HG03457 (cell line): Measurements from ENCODE around the gene SCARB1.

ENCODE experiments used
- ATAC-seq: cut with Tn5 transposase; IDR thresholded peaks from one replicate; pipeline ENCODE4 v1.9.1; 2021; ENCODE audit warnings: moderate number of reproducible peaks; ENCODE audit not compliant: unreplicated experiment

SCARB1 gene

DNA sequence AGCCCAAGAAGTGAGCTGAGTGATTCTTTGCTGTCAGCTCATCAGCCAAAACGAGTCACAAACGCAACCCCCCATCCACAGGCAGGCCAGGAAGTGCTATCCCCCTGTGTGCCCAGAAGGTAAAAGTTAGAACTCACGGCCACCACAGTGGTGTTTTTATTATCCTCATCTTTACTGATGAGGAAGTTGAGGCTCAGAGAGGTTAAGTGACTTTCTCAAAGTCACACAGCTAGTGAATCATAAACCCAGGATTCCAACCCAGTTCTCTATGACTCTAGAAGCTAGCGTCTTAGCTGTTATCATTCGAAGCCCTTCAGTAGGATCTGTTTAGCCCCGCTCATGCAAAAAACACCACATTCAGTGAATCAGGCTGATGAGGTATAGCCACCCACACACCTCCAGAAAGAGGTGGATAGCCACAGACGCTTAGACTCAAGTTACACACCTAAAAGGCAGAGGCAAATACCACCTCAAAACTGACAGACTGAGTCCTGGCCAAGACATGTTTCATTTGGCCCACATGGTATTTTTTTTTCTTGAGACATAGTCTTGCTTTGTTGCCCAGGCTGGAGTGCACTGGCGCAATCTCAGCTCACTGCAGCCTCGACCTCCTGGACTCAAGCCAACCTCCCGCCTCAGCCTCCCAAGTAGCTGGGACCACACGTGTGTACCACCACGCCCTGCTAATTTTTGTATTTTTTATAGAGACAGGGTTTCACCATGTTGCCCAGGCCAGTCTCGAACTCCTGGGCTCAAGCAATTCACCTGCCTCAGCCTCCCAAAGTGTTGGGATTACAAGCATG is 100.7 kb downstream of the SCARB1 start:
- no peak for ATAC-seq

DNA sequence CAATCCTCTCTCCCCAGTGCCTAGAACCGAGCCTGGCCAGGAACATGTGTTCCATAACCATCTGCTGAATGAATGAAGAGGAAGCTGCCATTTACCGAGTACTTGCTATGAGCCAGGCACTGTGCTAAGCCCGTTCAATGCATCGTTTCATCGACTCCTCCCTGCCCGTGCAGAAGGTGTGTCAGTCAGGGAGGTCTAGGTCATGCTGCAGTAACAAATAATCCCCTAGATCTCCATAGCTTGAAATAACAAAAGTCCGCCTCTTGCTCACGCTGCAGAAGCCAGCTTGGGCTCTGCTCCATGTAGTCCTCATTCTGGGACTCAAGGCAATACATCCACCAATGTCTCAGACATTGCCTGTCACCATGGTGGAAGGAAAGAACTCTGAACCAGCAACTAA is 101.3 kb downstream of the SCARB1 start:
- ATAC-seq = no peak

DNA sequence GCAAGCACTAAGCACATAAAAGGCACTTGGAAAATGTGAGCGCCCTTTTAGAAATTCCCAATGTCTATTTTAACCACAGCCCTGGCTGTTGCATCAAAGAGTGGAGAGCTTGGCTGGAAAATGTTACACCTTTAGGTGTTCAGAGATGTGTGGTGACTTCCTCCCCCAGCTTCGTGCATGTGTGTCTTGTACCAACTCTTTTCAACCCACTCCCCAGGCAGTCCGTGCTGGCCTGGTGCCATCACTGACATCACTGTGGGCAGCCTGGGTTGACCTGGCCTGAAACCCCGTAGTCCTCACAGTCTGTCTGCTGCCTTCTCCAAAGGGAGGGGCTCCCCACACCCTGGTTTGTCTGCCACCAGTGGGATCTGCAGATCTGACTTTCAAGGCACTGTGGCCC is 101.8 kb downstream of the SCARB1 start:
- no peak for ATAC-seq

DNA sequence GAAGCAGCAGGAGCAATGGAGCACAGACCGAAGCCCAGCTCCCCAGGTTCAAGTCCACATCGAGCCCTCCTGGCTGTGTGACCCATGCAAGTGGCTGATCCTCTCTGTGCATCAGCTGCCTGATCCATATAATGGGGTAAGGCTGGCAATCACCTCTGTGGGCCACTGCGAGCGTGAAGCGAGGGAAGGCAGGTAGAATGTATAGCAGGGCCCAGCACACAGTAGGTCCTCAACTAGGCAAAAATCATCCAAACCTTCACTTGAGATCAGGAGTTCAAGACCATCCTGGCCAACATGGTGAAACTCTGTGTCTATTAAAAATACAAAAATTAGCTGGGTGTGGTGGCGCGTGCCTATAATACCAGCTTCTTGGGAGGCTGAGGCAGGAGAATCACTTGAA is 102.6 kb downstream of the SCARB1 start:
- no peak for ATAC-seq

DNA sequence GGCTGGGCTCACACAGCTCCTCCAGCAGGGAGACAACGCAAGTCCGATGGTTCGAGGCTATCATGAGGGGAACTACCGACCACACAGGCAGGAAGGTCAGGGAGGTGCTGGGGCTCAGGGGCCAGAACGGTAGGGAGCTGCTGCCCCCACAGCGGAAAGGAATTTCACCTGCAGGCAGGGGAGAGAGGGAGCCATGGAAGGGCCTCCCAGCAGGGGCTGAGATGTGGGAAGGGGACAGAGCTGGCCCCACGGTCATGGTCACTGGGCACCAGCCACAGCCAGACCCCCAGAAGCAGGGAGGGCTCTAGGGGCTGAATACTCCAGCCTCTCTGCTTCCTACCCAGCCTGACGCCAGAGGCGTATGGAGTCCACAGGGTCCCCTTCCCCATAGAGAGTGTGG is 103.1 kb downstream of the SCARB1 start:
- ATAC-seq = no peak

DNA sequence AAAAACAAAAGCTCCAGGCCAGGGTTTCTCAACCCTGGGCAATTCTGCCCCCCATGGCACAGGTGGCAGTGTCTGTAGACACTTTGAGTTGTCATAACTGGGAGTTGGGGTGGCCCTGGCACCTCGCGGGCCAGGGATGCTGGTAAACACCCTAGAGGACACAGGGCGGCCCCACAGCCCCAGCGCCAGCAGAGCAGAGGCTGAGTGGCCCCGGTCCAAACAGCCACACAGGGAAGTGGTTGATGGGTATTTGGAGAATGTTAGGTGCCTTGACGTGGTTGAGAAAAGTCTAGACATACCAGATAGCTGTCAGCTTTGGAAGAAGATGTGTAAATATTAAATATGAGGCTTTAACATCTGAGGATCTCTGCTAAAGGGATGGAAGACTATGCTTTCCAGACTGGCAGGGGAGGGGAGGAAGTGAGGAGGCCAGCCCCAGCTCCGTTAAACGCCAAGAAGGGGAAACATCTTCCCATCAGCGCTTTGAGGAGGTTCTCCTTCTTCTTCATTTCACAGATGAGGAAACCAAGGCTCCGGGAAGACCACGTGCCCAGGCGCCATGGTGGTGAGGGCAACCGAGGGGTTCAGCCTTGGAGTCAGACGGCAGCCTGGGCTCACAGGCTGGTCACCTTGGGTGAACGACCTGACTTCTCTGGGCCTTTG is 103.7 kb downstream of the SCARB1 start:
- no peak for ATAC-seq

DNA sequence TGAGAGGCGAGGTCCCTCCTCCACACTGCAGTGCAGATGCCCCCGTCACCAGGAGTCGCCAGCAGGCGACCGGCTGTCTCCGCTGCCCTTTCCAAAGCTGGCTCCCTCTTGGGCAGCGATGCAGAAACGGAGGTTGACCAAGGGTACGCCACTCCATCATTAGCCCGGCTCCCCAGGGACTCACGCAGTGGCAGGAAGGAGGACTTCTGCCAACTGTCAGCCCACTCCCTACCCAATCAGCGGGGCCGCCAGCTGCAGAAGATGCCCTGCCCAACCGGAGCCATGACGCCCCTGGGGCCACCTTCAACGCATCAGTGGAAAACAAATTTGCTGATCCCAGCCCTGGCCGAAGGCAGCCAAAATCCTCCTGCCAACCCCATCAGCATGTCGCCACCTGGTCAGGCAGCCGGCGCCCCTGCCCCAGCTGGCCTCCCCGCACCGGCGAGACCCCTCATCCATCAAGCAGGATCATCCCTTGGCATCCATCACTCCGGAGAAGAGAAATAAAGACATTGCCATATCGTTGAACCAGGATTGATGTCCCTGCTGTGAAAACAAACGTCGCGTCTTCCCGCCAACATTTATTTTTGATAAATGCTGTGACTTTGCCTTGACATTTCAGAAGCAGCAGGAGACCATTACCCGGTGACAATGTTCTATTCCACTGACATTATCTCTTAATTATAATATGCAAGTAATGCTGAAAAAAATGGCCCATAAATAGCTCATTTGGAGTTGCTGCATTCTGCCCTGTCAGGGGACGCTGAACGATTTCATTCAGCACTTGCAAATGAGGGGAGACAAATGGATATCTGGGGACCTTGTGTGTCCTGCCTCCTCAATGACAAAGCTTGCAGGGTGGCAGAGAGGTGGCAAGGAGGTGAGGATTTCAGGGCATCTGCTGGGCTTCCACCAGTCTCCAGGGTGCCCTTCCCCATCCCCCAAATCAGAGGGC is 105.1 kb downstream of the SCARB1 start:
- ATAC-seq = no peak

DNA sequence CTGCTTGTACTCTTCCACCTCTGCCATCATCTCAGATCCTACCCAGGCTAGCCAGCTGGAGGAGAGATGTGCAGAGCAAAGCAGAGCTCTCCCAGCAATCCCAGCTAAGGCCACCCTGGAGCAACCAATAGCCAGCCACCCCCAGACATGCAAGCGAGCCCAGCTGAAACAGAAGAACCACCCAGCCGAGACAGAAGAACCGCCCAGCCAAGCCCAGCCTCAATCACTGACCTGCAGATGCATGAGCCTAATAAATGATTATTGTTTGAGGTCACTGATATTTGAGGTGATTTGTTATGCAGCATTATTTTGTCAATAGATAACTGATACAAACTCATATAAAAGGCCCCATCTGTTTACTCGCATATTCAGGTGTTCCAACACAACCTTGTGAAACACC is 106.3 kb downstream of the SCARB1 start:
- ATAC-seq = no peak

DNA sequence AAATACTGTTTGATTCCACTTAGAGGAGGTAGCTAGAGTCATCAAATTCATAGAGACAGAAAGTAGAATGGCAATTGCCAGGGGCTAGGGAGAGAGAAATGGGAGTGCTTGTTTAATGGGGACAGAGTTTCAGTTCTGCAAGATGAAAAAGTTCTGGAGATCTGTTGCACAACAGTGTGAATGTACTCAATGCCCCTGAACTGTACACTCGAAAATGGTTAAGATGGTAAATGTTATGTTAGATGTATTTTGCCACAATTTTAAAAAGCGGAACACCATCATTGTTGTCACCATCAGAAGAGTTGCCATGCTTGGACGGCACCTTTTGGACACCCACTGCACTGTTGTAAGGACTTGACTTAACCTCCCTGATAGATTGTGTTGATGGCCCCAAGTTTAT is 106.9 kb downstream of the SCARB1 start:
- ATAC-seq = no peak

DNA sequence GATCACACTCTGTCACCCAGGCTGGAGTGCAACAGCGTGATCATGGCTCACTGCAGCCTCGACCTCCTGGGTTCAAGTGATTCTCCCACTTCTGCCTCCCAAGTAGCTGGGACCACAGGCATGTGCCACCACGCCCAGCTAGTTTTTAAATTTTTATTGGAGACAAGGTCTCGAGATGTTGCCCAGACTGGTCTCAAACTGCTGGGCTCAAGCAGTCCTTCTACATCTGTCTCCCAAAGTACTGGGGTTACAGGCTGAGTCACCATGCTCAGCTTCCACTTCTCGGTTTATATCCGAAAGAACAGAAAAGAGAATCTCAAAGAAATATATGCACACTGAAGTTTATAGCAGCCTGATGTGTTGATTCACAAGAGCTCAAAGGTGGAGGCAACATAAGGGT is 107.5 kb downstream of the SCARB1 start:
- no peak for ATAC-seq

DNA sequence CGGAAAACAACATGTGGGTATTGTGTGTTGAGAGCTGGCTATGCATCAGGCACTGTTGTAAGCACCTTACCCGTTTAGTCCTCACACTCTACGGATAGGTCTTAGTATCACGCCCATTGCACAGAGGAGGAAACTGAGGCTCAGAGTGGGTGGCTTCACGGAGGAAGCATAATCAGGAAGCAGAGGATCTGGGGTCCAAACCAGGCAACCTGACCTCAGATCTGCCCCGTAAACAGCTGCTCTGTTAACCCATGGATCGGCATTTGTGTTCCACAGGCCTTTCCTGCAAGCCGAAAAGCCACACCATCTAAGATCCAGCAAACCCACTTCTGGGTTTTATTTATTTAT is 107.9 kb downstream of the SCARB1 start:
- no peak for ATAC-seq

DNA sequence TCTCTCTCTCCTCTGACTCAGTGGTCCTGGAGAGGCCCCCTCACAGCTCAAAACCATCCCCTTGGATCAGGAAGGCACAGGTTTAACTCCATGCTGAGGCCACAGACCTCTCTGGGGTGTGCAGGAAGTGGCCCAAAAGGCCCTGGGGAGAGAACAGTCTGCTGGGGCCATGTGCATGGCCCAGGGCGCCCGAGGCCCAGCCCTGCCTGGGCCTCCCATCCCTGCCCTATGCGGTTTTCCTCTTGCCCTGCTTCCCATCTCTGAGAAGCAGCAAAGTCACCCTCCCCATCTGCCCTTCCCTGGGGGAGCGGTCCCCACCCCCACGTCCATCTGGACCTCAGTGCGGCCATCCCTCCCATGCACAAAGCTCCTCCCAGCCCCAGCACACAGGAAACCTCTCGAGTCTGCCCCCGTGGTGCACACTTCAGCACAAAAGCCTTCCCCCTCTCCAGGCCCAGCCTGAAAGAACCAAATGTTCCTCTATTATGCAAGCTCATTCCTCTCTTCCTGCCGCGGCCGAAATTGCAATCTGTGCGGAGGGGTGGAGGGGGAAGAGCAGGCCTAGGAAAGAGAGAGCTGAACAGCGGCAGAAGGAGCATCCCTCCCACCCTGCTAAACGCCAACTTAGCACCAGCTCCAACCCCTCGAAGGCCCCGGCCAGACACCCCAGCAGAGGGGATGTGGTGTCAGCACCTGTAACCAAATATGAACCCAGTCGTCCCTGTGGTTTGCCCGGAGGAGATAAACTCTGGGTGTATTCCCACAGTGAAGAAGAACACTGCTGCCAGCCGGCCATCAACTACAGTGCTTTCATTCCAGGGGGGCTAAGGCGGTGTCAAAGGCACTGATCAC is 108.5 kb downstream of the SCARB1 start:
- ATAC-seq = no peak

DNA sequence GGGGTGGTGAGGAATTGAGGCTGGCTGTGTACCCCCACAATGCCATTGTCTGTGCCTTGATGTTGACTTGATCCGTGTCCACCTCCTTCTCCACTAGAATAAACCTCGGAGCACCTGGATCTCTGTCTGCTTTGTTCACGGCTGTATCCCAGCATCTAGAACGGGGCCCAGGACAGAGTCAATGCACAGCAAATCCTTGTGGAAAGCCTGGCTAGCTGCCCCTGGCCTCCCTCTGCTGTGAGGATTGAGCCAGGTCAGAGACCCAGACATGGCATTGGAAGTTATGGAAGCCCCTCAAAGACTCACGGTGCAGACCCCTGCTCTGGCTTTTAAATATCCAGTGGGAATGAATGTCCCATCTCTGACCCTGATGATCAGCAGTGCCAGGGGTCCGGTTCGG is 109.2 kb downstream of the SCARB1 start:
- ATAC-seq = no peak

DNA sequence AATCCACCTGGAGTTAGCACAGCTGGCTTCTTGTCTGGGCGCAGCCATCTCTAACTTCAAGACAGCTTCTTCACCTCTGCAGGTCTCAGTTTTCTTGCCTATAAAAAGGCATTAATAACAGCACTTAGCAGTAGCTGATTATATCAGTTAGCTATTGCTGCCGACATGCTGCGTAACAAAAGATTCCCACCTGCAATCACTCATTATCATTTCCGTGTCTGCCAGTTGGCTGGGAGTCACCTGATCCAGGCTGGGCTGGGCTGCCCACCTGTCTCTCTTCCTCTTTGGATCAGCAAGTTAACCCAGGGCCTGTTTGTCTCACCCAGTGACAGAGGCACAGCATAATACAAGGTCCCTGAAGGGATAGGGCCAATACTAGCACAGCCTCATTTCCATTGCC is 109.7 kb downstream of the SCARB1 start:
- no peak for ATAC-seq

DNA sequence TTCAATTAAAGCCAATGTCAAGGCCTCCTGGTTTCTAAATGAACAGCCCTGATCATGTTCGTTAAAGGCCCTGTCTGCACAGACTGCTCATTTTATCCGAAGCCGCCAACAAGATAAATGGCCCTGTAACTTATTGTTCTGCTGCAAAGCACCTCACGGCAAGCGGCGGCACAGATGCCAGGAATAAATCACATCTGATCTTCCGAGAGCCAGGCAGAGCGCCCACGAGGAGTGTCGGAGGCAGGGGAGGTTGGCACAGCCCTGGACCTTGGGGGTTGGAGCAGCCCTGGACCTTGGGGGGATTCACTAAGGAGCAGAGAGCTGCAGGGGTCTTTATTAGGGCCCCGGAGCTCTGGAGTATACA is 110.5 kb downstream of the SCARB1 start:
- ATAC-seq = no peak

DNA sequence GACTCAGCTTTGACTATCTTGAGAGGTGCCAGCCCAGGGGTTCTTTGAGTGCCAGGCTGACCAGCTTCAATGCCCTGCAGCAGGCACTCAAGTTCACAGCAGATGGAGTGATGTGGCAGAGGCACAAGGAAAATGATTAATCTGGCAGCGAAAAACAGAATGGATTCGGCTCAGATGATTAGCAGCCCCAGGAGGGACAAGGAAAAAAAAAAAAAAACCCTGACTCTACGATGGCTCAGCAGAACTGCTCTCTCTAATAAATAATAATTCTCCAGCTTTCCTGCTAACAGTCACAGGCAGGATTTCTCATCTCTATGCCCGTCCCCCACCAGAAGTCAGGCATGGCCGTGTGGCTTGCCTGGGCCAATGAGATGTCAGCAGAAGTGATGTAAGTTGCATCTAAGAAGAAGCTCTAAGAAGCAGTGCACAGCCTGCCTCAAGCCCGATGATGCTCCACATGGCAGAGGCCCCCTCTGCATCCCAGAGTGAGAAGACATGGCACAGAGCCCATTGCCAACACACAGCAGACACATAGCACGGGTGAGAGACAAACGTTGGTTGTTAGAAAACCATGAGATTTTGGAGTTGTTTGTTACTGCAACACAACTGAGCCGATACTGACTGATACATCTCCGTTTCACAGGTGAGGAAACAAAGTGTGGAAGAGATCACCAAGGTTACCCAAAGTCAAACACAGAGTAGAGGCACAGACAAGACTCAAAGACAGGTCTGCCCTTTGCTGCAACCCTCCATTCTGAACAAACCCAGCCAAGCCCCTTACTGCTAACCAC is 111.0 kb downstream of the SCARB1 start:
- no peak for ATAC-seq

DNA sequence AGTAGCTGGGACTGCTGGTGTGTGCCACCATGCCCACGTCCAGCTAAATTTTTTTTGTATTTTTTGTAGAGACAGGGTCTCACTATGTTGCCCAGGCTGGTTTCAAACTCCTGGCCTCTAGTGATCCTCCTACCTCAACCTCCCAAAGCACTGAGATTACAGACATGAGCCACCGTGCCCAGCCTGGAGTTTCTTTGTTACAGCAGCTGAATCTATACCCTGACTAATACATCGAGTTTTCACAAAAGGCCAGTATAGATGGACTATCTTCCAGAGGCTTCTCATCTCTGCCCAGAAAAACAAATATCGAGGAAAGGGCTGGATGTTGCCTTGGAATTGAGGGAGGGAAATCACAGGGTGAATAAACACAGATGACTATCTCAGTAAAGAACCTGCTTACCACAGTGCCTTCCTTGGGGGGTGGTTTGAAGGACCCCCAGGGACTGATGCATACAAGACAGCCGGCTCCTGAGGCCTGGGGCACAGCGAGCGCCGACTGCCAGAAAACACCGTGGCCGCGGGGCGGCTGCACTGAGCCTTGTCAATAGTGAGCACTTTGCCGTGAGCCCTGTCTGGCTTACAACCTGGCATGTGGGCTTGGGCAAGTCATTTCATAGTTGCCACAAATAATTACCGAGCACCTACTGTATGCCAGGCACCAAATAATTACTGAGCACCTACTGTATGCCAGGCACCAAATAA is 111.9 kb downstream of the SCARB1 start:
- no peak for ATAC-seq

DNA sequence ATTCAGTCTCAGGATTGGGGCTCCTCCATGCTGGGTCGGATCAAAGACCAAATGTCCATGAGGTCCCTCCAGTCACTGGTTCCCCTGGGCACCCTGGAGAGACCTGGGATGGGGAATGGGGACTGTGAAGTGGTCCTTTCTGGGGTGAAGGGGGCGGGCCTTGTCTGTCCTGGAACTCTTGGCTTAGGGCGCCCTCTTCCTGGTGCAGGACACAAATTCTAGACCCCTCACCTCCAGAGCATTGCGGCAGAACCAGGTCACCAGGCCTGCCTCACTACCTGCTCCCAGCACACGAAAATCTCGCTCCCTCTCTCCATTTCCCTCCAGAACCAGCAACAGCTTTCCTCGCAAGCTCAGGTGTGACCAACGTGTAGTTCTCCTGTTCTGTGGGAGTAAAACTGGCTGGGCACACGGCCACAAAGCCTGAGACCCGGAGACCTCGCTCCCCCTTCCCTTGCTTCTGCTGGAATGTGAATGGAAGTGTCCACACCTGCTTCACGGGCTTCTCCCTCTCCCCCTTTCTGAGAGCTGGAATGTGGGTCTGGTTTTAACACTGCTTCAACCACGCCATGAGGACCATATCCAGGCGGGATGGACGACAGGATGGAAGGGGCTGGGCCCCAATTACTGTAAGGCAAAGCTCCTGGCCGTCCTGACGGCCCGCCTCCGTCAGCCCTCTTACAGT is 112.7 kb downstream of the SCARB1 start:
- ATAC-seq = no peak

DNA sequence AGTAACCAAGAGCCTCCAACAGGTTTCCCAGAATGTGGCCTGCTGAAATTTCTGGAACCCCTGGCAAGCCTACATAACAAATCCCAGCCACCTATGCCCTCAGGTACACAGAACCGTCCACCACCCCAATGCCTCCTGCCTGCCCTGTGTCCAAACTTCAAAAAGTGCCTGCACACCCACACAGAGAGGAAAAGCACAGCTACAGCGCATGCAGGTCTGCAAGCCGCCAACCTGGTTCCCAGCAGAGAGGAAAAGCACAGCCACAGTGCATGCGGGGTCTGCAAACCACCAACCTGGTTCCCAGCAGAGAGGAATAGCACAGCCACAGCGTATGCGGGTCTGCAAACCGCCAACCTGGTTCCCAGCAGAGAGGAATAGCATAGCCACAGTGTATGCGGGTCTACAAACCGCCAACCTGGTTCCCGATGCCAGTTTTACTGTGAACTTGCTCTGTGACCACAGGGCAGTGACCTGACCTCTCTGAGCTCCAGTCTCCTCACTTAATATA is 113.5 kb downstream of the SCARB1 start:
- ATAC-seq = no peak
